Cardiac fibroblast (primary cell): ENCODE measurements around the gene KCNQ2.

Experiments used
- DNase-seq, 2 donors: peaks; one replicate each; pipeline versions ENCODE4 v3.0.0 to v3.0.0-alpha.2; 2010; ENCODE audit warnings: low read depth in 2 of 2
- H3K4me3 ChIP-seq, 2 donors: replicated peaks in 1 of 2; 1 replicate in 1 of 2; 2 replicates in 1 of 2; pipeline ENCODE4 v1.5.1; 2011; ENCODE audit warnings: low read depth in 2 of 2, low read length in 2 of 2, mild to moderate bottlenecking in 2 of 2, moderate library complexity in 1 of 2
- CTCF ChIP-seq: IDR thresholded peaks from one replicate; pipeline ENCODE4 v1.5.1; 2011; ENCODE audit warnings: low read depth, mild to moderate bottlenecking, low read length, inconsistent platforms

KCNQ2 gene

GRCh38 chr20:63402860-63403220 is 69.6 kb downstream of the KCNQ2 start:
- no peak for TF ChIP-seq CTCF
- DNase-seq: no peak
- no peak overlapping the region for H3K4me3 ChIP-seq

GRCh38 chr20:63402181-63402859 is 70.1 kb downstream of the KCNQ2 start:
- TF ChIP-seq CTCF: no peak

GRCh38 chr20:63401384-63402110 is 70.9 kb downstream of the KCNQ2 start:
- H3K4me3 ChIP-seq: no peak overlapping the region

More at GRCh38 chr20:63402181-63402859, 70.1 kb downstream of the KCNQ2 start:
- H3K4me3 ChIP-seq: no peak overlapping the region
- no peak for DNase-seq

GRCh38 chr20:63400486-63401210 is 71.8 kb downstream of the KCNQ2 start:
- TF ChIP-seq CTCF: no peak
- DNase-seq: no peak
- H3K4me3 ChIP-seq: no peak overlapping the region

More at GRCh38 chr20:63401384-63402110, 70.9 kb downstream of the KCNQ2 start:
- no peak for DNase-seq
- TF ChIP-seq CTCF: no peak

GRCh38 chr20:63399596-63400375 is 72.7 kb downstream of the KCNQ2 start:
- H3K4me3 ChIP-seq: no peak overlapping the region
- no peak for DNase-seq
- TF ChIP-seq CTCF: no peak

GRCh38 chr20:63398744-63399514 is 73.5 kb downstream of the KCNQ2 start:
- H3K4me3 ChIP-seq: no peak overlapping the region
- no peak for DNase-seq
- TF ChIP-seq CTCF: no peak
